Aorta (tissue), 5 donors: ENCODE results near the gene PCK2. TPM values are rescaled to one million over a fixed set of nuclear protein-coding genes. Genes with fewer than 3 reads are reported as not detected.

Source experiments
- ATAC-seq: fragments of 200-7000 bp; cut with Tn5 transposase; one replicate; pipeline ENCODE4 v1.9.1; 2022; ENCODE audit warnings: moderate library complexity; ENCODE audit not compliant: low FRiP score
- DNase-seq, 2 donors: peaks; one replicate each; pipeline ENCODE4 v3.0.0-alpha.2; 2020
- H3K27ac ChIP-seq, 2 donors: one replicate each; pipeline ENCODE4 v1.5.1; 2013; ENCODE audit warnings: low read length in 2 of 2, mild to moderate bottlenecking in 2 of 2, moderate library complexity in 2 of 2, control low read depth in 1 of 2, inconsistent platforms in 1 of 2, low read depth in 1 of 2
- H3K27me3 ChIP-seq, 2 donors: one replicate each; pipeline ENCODE4 v1.6.1; 2013; ENCODE audit warnings: control low read depth in 1 of 2, low read length in 1 of 2, mild to moderate bottlenecking in 1 of 2, moderate library complexity in 1 of 2; ENCODE audit not compliant: insufficient read depth in 2 of 2, control insufficient read depth in 1 of 2
- H3K36me3 ChIP-seq, 2 donors: one replicate each; pipeline ENCODE4 v1.6.1; 2013; ENCODE audit warnings: control low read depth in 1 of 2, low read length in 1 of 2, mild to moderate bottlenecking in 1 of 2; ENCODE audit not compliant: insufficient read depth in 2 of 2, control insufficient read depth in 1 of 2
- H3K4me1 ChIP-seq, 2 donors: one replicate each; pipeline ENCODE4 v1.6.1; 2013; ENCODE audit warnings: low read length in 2 of 2, control low read depth in 1 of 2, mild to moderate bottlenecking in 1 of 2, moderate library complexity in 1 of 2; ENCODE audit not compliant: insufficient read depth in 2 of 2, control insufficient read depth in 1 of 2
- H3K4me3 ChIP-seq, 2 donors: one replicate each; pipeline ENCODE4 v1.5.1; 2013; ENCODE audit warnings: low read length in 2 of 2, control low read depth in 1 of 2, mild to moderate bottlenecking in 1 of 2
- H3K9me3 ChIP-seq: one replicate; pipeline ENCODE4 v1.6.1; 2013; ENCODE audit warnings: mild to moderate bottlenecking, low read length; ENCODE audit not compliant: control insufficient read depth
- WGBS, 2 donors: extraction: QIAGEN DNeasy Blood & Tissue Kit; methylation state at CpG; one replicate each; pipeline ENCODE4 v1.1.7; 2013; 5-methylcytosine and 5-hydroxymethylcytosine counted together
- intact Hi-C, 2 donors: fragments of 100-400 bp; cut with DNase I; formaldehyde crosslinking; loops; one replicate each; pipeline versions ENCODE4 v1.14.2 to v1.15.0; 2022
- polyA plus RNA-seq, 2 donors: library from polyadenylated mRNA; stranded (reverse); fragments of 200-250 nt; gene quantifications; one replicate each; pipeline ENCODE4 v1.2.3, GENCODE V29; 2013
- total RNA-seq, 2 donors: library from RNA; stranded (reverse); fragmentation: NEBNext Ultra II Directional; extraction: Animal tissue kit (Norgen Biotek cat#: 25700); gene quantifications; one replicate each; pipeline ENCODE4 v1.2.1, GENCODE V29; 2021
- donor health status: healthy with polysubstance abuse.
- donor health status: Bipolar disorder and iron deficiency.
- donor health status: DM: no; HTN: no; CAD: no.
- donor health status: DM: no; HTN: no; CAD: no.
- donor health status: DM: yes; HTN: yes; CAD: no.

The PCK2 gene
- total and polyA plus RNA-seq, 4 donors: 14.7 to 82.5 (median 21.1) TPM

- intact Hi-C loops: no loop called here
- no peak for ATAC-seq
- WGBS, 2 donors: 84 to 87% methylated on average over 9 of the region's 9 CpGs
- DNase-seq: peak; percentile 29 to 44
- no peaks in the 10 kb centered on the region for H3K4me1 ChIP-seq
- H3K9me3 ChIP-seq: no peaks in the 10 kb centered on the region
- no peaks in the 10 kb centered on the region for H3K27me3 ChIP-seq
- no peak overlapping the region for H3K4me3 ChIP-seq
- H3K27ac ChIP-seq: no peak overlapping the region
- peaks cover 0 to 8% of the 10 kb centered on the region in 2 donors for H3K36me3 ChIP-seq
Measured at GRCh38 chr14:24123424-24124417, 29.6 kb downstream of the PCK2 start.

- Histone ChIP-seq H3K27me3 (no peaks in the 10 kb centered on the region), H3K9me3 (no peaks in the 10 kb centered on the region), H3K4me3 (no peak overlapping the region), H3K27ac (no peak overlapping the region), H3K36me3 (peaks cover 0 to 4% of the 10 kb centered on the region in 2 donors), H3K4me1 (no peaks in the 10 kb centered on the region)
- ATAC-seq (no peak), DNase-seq (no peak)
- intact Hi-C loops: no loop called here
Measured at GRCh38 chr14:24126939-24127338, 32.8 kb downstream of the PCK2 start.

- Histone ChIP-seq H3K27ac (no peak overlapping the region), H3K4me1 (no peaks in the 10 kb centered on the region), H3K36me3 (peaks cover 0 to 4% of the 10 kb centered on the region in 2 donors), H3K9me3 (no peaks in the 10 kb centered on the region), H3K4me3 (no peak overlapping the region), H3K27me3 (no peaks in the 10 kb centered on the region)
- intact Hi-C loops: no loop called here
- 87 to 88% methylated on average over 2 of the region's 2 CpGs for WGBS, 2 donors
- ATAC-seq (no peak), DNase-seq (no peak)
Measured at GRCh38 chr14:24127673-24128072, 33.6 kb downstream of the PCK2 start.

GRCh38 chr14:24129410-24129998 lies 35.4 kb downstream of the PCK2 start:
- intact Hi-C loops: no loop called here
- DNase-seq (peak in 1 of 2 donors; percentile 16), ATAC-seq (no peak)
- no peak overlapping the region for H3K4me3 ChIP-seq
- H3K36me3 ChIP-seq: no peaks in the 10 kb centered on the region
- H3K27ac ChIP-seq: no peak overlapping the region
- no peaks in the 10 kb centered on the region for H3K4me1 ChIP-seq
- 88 to 91% methylated on average over 8 of the region's 8 CpGs for WGBS, 2 donors
- no peaks in the 10 kb centered on the region for H3K9me3 ChIP-seq
- H3K27me3 ChIP-seq: no peaks in the 10 kb centered on the region

- Histone ChIP-seq H3K4me3 (no peak within 1 kb of the TSS), H3K36me3 (no peaks in the 10 kb centered on the region), H3K27ac (no peak within 1 kb of the TSS), H3K4me1 (no peaks in the 10 kb centered on the region), H3K9me3 (no peaks in the 10 kb centered on the region), H3K27me3 (no peaks in the 10 kb centered on the region)
- intact Hi-C loops: no loop called here
- DNase-seq (no peak), ATAC-seq (no peak)
- 93 to 95% methylated on average over 5 of the region's 5 CpGs for WGBS, 2 donors
Measured at GRCh38 chr14:24130380-24130716, 36.2 kb downstream of the PCK2 start, which contains the start of gene FITM1. Gene FITM1 (plus strand): TSS chr14:24130659. CDS start chr14:24131564, 905 bp downstream.

- no peak overlapping the region for H3K27ac ChIP-seq
- no peaks in the 10 kb centered on the region for H3K27me3 ChIP-seq
- no peak for ATAC-seq
- H3K9me3 ChIP-seq: no peaks in the 10 kb centered on the region
- H3K36me3 ChIP-seq: no peaks in the 10 kb centered on the region
- intact Hi-C loops: no loop called here
- no peak overlapping the region for H3K4me3 ChIP-seq
- WGBS, 2 donors: 64% methylated on average over 5 to 7 of the region's 7 CpGs
- DNase-seq: peak; percentile 29 to 72
- no peaks in the 10 kb centered on the region for H3K4me1 ChIP-seq
Measured at GRCh38 chr14:24130717-24131548, 36.8 kb downstream of the PCK2 start.

GRCh38 chr14:24131549-24131966 lies 37.4 kb downstream of the PCK2 start:
- intact Hi-C loops: no loop called here
- Histone ChIP-seq H3K27me3 (no peaks in the 10 kb centered on the region), H3K4me1 (no peaks in the 10 kb centered on the region), H3K9me3 (no peaks in the 10 kb centered on the region), H3K27ac (no peak overlapping the region), H3K4me3 (no peak overlapping the region), H3K36me3 (no peaks in the 10 kb centered on the region)
- WGBS, 2 donors: 60 to 78% methylated on average over 13 to 15 of the region's 15 CpGs
- ATAC-seq (no peak), DNase-seq (peak; percentile 33 to 61)

GRCh38 chr14:24132061-24132685 lies 38.1 kb downstream of the PCK2 start:
- Histone ChIP-seq H3K27me3 (no peaks in the 10 kb centered on the region), H3K4me1 (no peaks in the 10 kb centered on the region), H3K36me3 (no peaks in the 10 kb centered on the region), H3K4me3 (no peak overlapping the region), H3K27ac (no peak overlapping the region), H3K9me3 (no peaks in the 10 kb centered on the region)
- WGBS, 2 donors: 82 to 90% methylated on average over 24 of the region's 24 CpGs
- peak; percentile 36 to 67 for DNase-seq
- intact Hi-C loops: no loop called here
- ATAC-seq: no peak
